IMR-90 (cell line): ENCODE results near the gene STUM. TPM values are rescaled to one million over a fixed set of nuclear protein-coding genes. Genes with fewer than 3 reads are reported as not detected.

Experiments used
- ATAC-seq: fragments of 200-7000 bp; cut with Tn5 transposase; 2 replicates; pipeline ENCODE4 v1.9.1; 2020; ENCODE audit warnings: low read depth, mild to moderate bottlenecking, moderate library complexity
- BruUV-seq: library from RNA; stranded (reverse); fragments of 400-500 nt; replicated peaks from 2 replicates; lab custom pipeline; 2021; lab: Mats Ljungman, UMichigan
- CTCF ChIA-PET: fragments of 300-600 bp; formaldehyde crosslinking; extraction: SDS; loops from one replicate; lab custom pipeline; 2021; ENCODE audit warnings: antibody characterized with exemption; lab: Yijun Ruan, JAX
- POLR2A ChIA-PET: fragments of 300-600 bp; sonication (Branson Sonifier 250); formaldehyde crosslinking; loops from one replicate; lab custom pipeline; 2022; ENCODE audit warnings: antibody characterized with exemption; ENCODE audit not compliant: unreplicated experiment; lab: Charles Lee
- DNase-seq: peaks from one replicate; pipeline ENCODE4 v3.0.0; 2013
- H2AFZ ChIP-seq: replicated peaks from 2 replicates; pipeline ENCODE3; 2013; ENCODE audit warnings: low read length, mild to moderate bottlenecking; ENCODE audit not compliant: poor library complexity
- H2AK5ac ChIP-seq: 2 replicates; pipeline ENCODE4 v1.6.1; 2013; ENCODE audit warnings: low read depth, low read length, inconsistent platforms
- H2AK9ac ChIP-seq: replicated peaks from 2 replicates; pipeline ENCODE3; 2013; ENCODE audit warnings: mild to moderate bottlenecking, low read depth, low read length, moderate library complexity; ENCODE audit not compliant: poor library complexity
- H2BK120ac ChIP-seq: 2 replicates; pipeline ENCODE4 v1.6.1; 2013; ENCODE audit warnings: low read depth, low read length, inconsistent platforms
- H2BK15ac ChIP-seq: 3 replicates; pipeline ENCODE4 v1.6.1; 2013; ENCODE audit warnings: low read depth, low read length, inconsistent platforms
- H2BK20ac ChIP-seq: 2 replicates; pipeline ENCODE4 v1.6.1; 2013; ENCODE audit warnings: low read depth, mild to moderate bottlenecking, inconsistent platforms, low read length, moderate library complexity
- H2BK5ac ChIP-seq: 2 replicates; pipeline ENCODE4 v1.6.1; 2013; ENCODE audit warnings: mild to moderate bottlenecking, low read depth, low read length, inconsistent platforms; ENCODE audit not compliant: poor library complexity, severe bottlenecking
- H3K14ac ChIP-seq: replicated peaks from 2 replicates; pipeline ENCODE4 v1.6.1; 2013; ENCODE audit warnings: low read depth, low read length, inconsistent platforms
- H3K18ac ChIP-seq: 2 replicates; pipeline ENCODE4 v1.6.1; 2013; ENCODE audit warnings: low read depth, low read length, control low read depth
- H3K23ac ChIP-seq: 2 replicates; pipeline ENCODE4 v1.6.1; 2013; ENCODE audit warnings: low read depth, low read length, inconsistent platforms
- H3K27ac ChIP-seq: 2 replicates; pipeline ENCODE4 v1.5.1; 2013; ENCODE audit warnings: mild to moderate bottlenecking, control low read depth, low read length; ENCODE audit not compliant: insufficient read depth
- H3K27me3 ChIP-seq: 2 replicates; pipeline ENCODE4 v1.6.1; 2013; ENCODE audit warnings: low read length; ENCODE audit not compliant: control insufficient read depth, insufficient read depth
- H3K36me3 ChIP-seq: 2 replicates; pipeline ENCODE4 v1.6.1; 2013; ENCODE audit warnings: low read length, mixed read lengths; ENCODE audit not compliant: control insufficient read depth, insufficient read depth
- H3K4ac ChIP-seq: 2 replicates; pipeline ENCODE4 v1.6.1; 2013; ENCODE audit warnings: low read depth, low read length, inconsistent platforms
- H3K4me1 ChIP-seq: 2 replicates; pipeline ENCODE4 v1.6.1; 2013; ENCODE audit warnings: low read length, mixed read lengths; ENCODE audit not compliant: control insufficient read depth, insufficient read depth
- H3K4me2 ChIP-seq: 2 replicates; pipeline ENCODE4 v1.6.1; 2013; ENCODE audit warnings: low read depth, mild to moderate bottlenecking, control low read depth, low read length, moderate library complexity
- H3K4me3 ChIP-seq: 2 replicates; pipeline ENCODE4 v1.5.1; 2013; ENCODE audit warnings: low read depth, mild to moderate bottlenecking, control low read depth, low read length, moderate library complexity; ENCODE audit not compliant: insufficient read depth
- H3K56ac ChIP-seq: 2 replicates; pipeline ENCODE4 v1.6.1; 2013; ENCODE audit warnings: low read length, inconsistent platforms; ENCODE audit not compliant: insufficient read depth; ENCODE audit errors: extremely low read depth
- H3K79me1 ChIP-seq, 2 experiments: 2 replicates each; pipeline ENCODE4 v1.6.1; 2013; ENCODE audit warnings: low read length in 2 of 2, inconsistent platforms in 1 of 2, low read depth in 1 of 2
- H3K9ac ChIP-seq: 2 replicates; pipeline ENCODE4 v1.6.1; 2013; ENCODE audit warnings: low read depth, low read length, control low read depth
- H3K9me1 ChIP-seq: 2 replicates; pipeline ENCODE4 v1.6.1; 2013; ENCODE audit warnings: low read length, inconsistent platforms; ENCODE audit not compliant: insufficient read depth
- H3K9me3 ChIP-seq: 2 replicates; pipeline ENCODE4 v1.6.1; 2013; ENCODE audit warnings: low read length; ENCODE audit not compliant: control insufficient read depth, insufficient read depth
- H4K20me1 ChIP-seq: 2 replicates; pipeline ENCODE4 v1.6.1; 2013; ENCODE audit warnings: low read length, inconsistent platforms; ENCODE audit not compliant: insufficient read depth
- H4K5ac ChIP-seq: 2 replicates; pipeline ENCODE4 v1.6.1; 2013; ENCODE audit warnings: mild to moderate bottlenecking, low read depth, low read length, control low read depth
- H4K8ac ChIP-seq, 2 experiments: 2 replicates each; pipeline ENCODE4 v1.6.1; 2013; ENCODE audit warnings: low read depth in 2 of 2, low read length in 2 of 2, control low read depth in 1 of 2, inconsistent platforms in 1 of 2
- H4K91ac ChIP-seq: 2 replicates; pipeline ENCODE4 v1.6.1; 2013; ENCODE audit warnings: low read depth, low read length, inconsistent platforms; ENCODE audit not compliant: insufficient read depth
- BHLHE40 ChIP-seq: fragments of 150-350 bp; IDR thresholded peaks from 2 replicates; pipeline ENCODE4 v1.6.1; 2016; ENCODE audit warnings: mild to moderate bottlenecking, low read depth, low read length
- CEBPB ChIP-seq: IDR thresholded peaks from 2 replicates; pipeline ENCODE4 v1.6.1; 2012; ENCODE audit warnings: low read depth, low read length, improper control_type of control experiment
- CHD1 ChIP-seq: IDR thresholded peaks from 2 replicates; pipeline ENCODE4 v1.6.1; 2012; ENCODE audit warnings: low read depth, low read length, improper control_type of control experiment
- FOS ChIP-seq: fragments of 150-350 bp; IDR thresholded peaks from 2 replicates; pipeline ENCODE4 v1.6.1; 2016; ENCODE audit warnings: low read depth, low read length
- MAFK ChIP-seq: IDR thresholded peaks from 2 replicates; pipeline ENCODE4 v1.6.1; 2012; ENCODE audit warnings: low read depth, low read length, improper control_type of control experiment
- MAZ ChIP-seq: IDR thresholded peaks from 2 replicates; pipeline ENCODE4 v1.6.1; 2012; ENCODE audit warnings: low read depth, mild to moderate bottlenecking, low read length, improper control_type of control experiment, moderate library complexity, borderline replicate concordance
- MXI1 ChIP-seq: IDR thresholded peaks from 2 replicates; pipeline ENCODE4 v1.6.1; 2012; ENCODE audit warnings: low read depth, mild to moderate bottlenecking, low read length, moderate library complexity, borderline replicate concordance
- NFE2L2 ChIP-seq: fragments of 150-350 bp; IDR thresholded peaks from 2 replicates; pipeline ENCODE4 v1.6.1; 2016; ENCODE audit warnings: low read depth, mild to moderate bottlenecking, low read length
- POLR2A ChIP-seq: IDR thresholded peaks from 2 replicates; pipeline ENCODE4 v1.6.1; 2012; ENCODE audit warnings: mild to moderate bottlenecking, low read depth, low read length
- RAD21 ChIP-seq: IDR thresholded peaks from 2 replicates; pipeline ENCODE4 v1.6.1; 2012; ENCODE audit warnings: low read length, improper control_type of control experiment
- RCOR1 ChIP-seq: IDR thresholded peaks from 2 replicates; pipeline ENCODE4 v1.6.1; 2012; ENCODE audit warnings: mild to moderate bottlenecking, low read length, improper control_type of control experiment; ENCODE audit not compliant: insufficient replicate concordance
- RFX5 ChIP-seq: IDR thresholded peaks from 2 replicates; pipeline ENCODE4 v1.8.0; 2012; ENCODE audit warnings: low read depth, mild to moderate bottlenecking, low read length, moderate library complexity
- SMC3 ChIP-seq: fragments of 150-350 bp; IDR thresholded peaks from 2 replicates; pipeline ENCODE4 v1.6.1; 2016; ENCODE audit warnings: low read depth, mild to moderate bottlenecking, antibody characterized with exemption, low read length, moderate library complexity
- WGBS, 2 experiments: methylation state at CpG; one replicate each; pipeline versions ENCODE4 v1.1.5 to v1.1.7; 2013; ENCODE audit warnings: missing lambda C conversion rate in 2 of 2; ENCODE audit not compliant: insufficient read length in 1 of 2; ENCODE audit errors: extremely low coverage in 2 of 2; 5-methylcytosine and 5-hydroxymethylcytosine counted together
- dilution Hi-C: fragments of 300-500 bp; cut with HindIII; formaldehyde crosslinking; loops from one replicate; pipeline ENCODE4 v1.14.3; 2018; ENCODE audit warnings: low sequenced_read_pairs; ENCODE audit not compliant: unreplicated experiment
- in situ Hi-C: fragments of 300-500 bp; cut with MboI; formaldehyde crosslinking; loops from 3 replicates; pipeline ENCODE4 v1.14.3; 2019; ENCODE audit warnings: low sequenced_read_pairs, inconsistent platforms, mixed read lengths
- intact Hi-C: fragments of 100-400 bp; cut with micrococcal nuclease; formaldehyde crosslinking; loops from 2 replicates; pipeline ENCODE4 v1.10.0; 2022
- polyA plus RNA-seq, 3 experiments: library from polyadenylated mRNA; depleted of rRNA; stranded (reverse); fragments of >200 nt; gene quantifications; 2 replicates each; pipeline ENCODE4 v1.2.3, GENCODE V29; 2012; ENCODE audit warnings: low replicate concordance in 1 of 3
- total RNA-seq: library from RNA; depleted of rRNA; stranded (reverse); fragments of >200 nt; gene quantifications from 2 replicates; pipeline ENCODE4 v1.2.3, GENCODE V29; 2012
- TF ChIP-seq, protein P1 (sequence below): fragments of 150-350 bp; IDR thresholded peaks from 2 replicates; pipeline ENCODE4 v1.6.1; 2017; ENCODE audit warnings: mild to moderate bottlenecking, antibody characterized with exemption, low read length, low read depth
- TF ChIP-seq, protein P2 (sequence below): conservative IDR thresholded peaks from 2 replicates; pipeline ENCODE4 v1.5.1; 2012; ENCODE audit warnings: mild to moderate bottlenecking, low read depth, low read length, improper control_type of control experiment
- TF ChIP-seq, protein P3 (sequence below): fragments of 150-350 bp; IDR thresholded peaks from 2 replicates; pipeline ENCODE4 v1.6.1; 2016; ENCODE audit warnings: low read depth, mild to moderate bottlenecking, low read length, moderate library complexity, borderline replicate concordance

Gene STUM
- total and polyA plus RNA-seq, 2 of the 4 experiments (the other 2 are of a cell fraction), result not detected

DNA sequence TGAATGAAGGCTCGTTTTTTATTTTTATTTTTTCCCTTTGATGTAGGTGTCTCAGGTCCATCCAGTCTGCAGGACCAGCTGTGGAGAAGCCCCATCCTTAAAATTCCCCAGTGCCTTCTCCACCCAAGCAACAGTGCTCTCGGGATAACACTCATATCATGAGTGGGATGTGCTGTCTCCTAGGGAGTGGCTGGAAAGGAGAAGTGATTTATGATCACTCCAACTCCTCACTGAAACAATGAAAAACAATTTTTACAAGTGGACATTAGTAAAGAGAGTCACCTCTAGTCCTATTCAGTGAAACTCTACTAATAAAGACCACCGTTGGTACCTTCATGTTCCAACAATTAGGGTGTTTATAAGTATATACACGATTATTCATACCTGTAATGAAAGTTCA is 3.5 kb downstream of the STUM start:
- Histone ChIP-seq H3K9me1 (no peaks in the 10 kb centered on the region), H2AK5ac (no peak overlapping the region), H2BK5ac (no peak overlapping the region), H4K20me1 (no peaks in the 10 kb centered on the region; the same call in 1 of the 2 replicates), H3K23ac (no peak overlapping the region), H4K8ac (no peak overlapping the region), H3K4me1 (peaks cover 2% of the 10 kb centered on the region; the same call in 1 of the 2 replicates), H3K4ac (no peak overlapping the region), H4K91ac (no peak overlapping the region), H3K18ac (no peak overlapping the region), H3K14ac (no peak overlapping the region), H2BK15ac (no peak overlapping the region), H3K9me3 (no peaks in the 10 kb centered on the region), H2AK9ac (no peak overlapping the region), H3K36me3 (no peaks in the 10 kb centered on the region), H2BK20ac (no peak overlapping the region), H3K4me3 (no peak overlapping the region), H2BK120ac (no peak overlapping the region), H3K27me3 (peaks cover 58% of the 10 kb centered on the region), H4K5ac (no peak overlapping the region), H3K4me2 (no peak overlapping the region), H3K27ac (no peak overlapping the region), H3K9ac (no peak overlapping the region), H3K56ac (no peak overlapping the region), H2AFZ (no peak overlapping the region), H3K79me1 (no peaks in the 10 kb centered on the region)
- dilution Hi-C loops (no loop called here), in situ Hi-C loops (no loop called here), intact Hi-C loops (no loop called here)
- WGBS, 2 experiments, result no CpG with 5 or more reads among the region's 4 CpGs
- ATAC-seq, result no peak
- POLR2A ChIA-PET, result no interaction called here
- CTCF ChIA-PET, result interaction anchor here (1.1 kb wide), 1 partner anchor 74 kb away, joined by 4 read pairs; no protein-coding TSS in a partner anchor
- TF ChIP-seq, protein P1, sequence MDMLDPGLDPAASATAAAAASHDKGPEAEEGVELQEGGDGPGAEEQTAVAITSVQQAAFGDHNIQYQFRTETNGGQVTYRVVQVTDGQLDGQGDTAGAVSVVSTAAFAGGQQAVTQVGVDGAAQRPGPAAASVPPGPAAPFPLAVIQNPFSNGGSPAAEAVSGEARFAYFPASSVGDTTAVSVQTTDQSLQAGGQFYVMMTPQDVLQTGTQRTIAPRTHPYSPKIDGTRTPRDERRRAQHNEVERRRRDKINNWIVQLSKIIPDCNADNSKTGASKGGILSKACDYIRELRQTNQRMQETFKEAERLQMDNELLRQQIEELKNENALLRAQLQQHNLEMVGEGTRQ, result no peak
- TF ChIP-seq RFX5 (no peak), NFE2L2 (no peak), MXI1 (no peak), MAFK (no peak), SMC3 (no peak), MAZ (no peak), POLR2A (no peak), CHD1 (no peak), BHLHE40 (no peak), CEBPB (no peak), FOS (no peak), RCOR1 (no peak), RAD21 (no peak)
- TF ChIP-seq, protein P2, sequence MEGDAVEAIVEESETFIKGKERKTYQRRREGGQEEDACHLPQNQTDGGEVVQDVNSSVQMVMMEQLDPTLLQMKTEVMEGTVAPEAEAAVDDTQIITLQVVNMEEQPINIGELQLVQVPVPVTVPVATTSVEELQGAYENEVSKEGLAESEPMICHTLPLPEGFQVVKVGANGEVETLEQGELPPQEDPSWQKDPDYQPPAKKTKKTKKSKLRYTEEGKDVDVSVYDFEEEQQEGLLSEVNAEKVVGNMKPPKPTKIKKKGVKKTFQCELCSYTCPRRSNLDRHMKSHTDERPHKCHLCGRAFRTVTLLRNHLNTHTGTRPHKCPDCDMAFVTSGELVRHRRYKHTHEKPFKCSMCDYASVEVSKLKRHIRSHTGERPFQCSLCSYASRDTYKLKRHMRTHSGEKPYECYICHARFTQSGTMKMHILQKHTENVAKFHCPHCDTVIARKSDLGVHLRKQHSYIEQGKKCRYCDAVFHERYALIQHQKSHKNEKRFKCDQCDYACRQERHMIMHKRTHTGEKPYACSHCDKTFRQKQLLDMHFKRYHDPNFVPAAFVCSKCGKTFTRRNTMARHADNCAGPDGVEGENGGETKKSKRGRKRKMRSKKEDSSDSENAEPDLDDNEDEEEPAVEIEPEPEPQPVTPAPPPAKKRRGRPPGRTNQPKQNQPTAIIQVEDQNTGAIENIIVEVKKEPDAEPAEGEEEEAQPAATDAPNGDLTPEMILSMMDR, result no peak
- TF ChIP-seq, protein P3, sequence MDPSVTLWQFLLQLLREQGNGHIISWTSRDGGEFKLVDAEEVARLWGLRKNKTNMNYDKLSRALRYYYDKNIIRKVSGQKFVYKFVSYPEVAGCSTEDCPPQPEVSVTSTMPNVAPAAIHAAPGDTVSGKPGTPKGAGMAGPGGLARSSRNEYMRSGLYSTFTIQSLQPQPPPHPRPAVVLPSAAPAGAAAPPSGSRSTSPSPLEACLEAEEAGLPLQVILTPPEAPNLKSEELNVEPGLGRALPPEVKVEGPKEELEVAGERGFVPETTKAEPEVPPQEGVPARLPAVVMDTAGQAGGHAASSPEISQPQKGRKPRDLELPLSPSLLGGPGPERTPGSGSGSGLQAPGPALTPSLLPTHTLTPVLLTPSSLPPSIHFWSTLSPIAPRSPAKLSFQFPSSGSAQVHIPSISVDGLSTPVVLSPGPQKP, result no peak
- BruUV-seq, result no TSS peak
- no peak for DNase-seq
